GM21723 (cell line): Measurements from ENCODE around the gene DNAAF5.
"Not testable (repeated sequence)": the region's sequence is repeated elsewhere in the genome, so short reads cannot be mapped to it uniquely, and the experiment has no call there.

ENCODE experiments used
- ATAC-seq: cut with Tn5 transposase; IDR thresholded peaks from one replicate; pipeline ENCODE4 v1.9.1; 2021; ENCODE audit warnings: mild to moderate bottlenecking, moderate library complexity; ENCODE audit not compliant: unreplicated experiment

Gene DNAAF5

GRCh38 chr7:745431-746154 lies 19.1 kb downstream of the DNAAF5 start:
- no peak for ATAC-seq

- no peak for ATAC-seq
Measured at GRCh38 chr7:746155-747061, 19.9 kb downstream of the DNAAF5 start.

GRCh38 chr7:747186-747585 lies 20.7 kb downstream of the DNAAF5 start:
- no peak for ATAC-seq

GRCh38 chr7:748446-748845 lies 21.9 kb downstream of the DNAAF5 start:
- no peak for ATAC-seq

DNA sequence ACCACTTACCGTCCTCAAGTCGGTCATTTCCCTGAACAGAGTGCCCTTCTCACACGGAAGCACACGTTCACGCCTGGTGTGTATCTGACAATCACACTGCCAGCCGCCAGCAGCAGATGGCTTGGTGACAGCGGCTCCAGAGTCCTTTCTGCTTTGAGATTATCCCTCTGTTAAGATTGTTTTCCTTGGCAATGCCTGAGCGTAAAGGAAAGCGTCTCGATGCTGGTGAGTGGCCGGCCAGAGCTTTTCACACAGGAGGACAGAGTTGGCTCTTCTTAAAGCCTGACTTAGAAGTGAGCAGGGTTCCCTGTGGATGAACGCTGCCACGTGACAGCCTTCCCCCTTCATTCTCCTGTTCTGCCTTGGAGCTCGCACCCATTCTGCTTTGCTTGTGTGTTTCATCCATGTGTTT lies 22.6 kb downstream of the DNAAF5 start:
- ATAC-seq = no peak

- no peak for ATAC-seq
Measured at GRCh38 chr7:750111-750905, 23.8 kb downstream of the DNAAF5 start.

- ATAC-seq = no peak
Measured at GRCh38 chr7:751826-752225, 25.3 kb downstream of the DNAAF5 start.

DNA sequence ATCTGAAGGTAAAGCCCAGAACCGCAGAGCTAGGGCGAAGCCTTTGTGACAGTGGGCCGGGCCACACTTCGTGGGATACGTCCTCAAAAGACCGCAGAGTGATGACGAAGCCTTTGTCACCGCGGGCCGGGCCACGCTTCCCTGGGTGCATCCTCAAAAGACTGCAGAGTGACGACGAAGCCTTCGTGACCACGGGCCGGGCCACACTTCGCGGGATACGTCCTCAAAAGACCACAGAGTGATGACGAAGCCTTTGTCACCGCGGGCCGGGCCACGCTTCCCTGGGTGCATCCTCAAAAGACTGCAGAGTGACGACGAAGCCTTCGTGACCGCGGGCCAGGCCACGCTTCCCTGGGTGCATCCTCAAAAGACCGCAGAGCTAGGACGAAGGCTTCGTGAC lies 25.8 kb downstream of the DNAAF5 start:
- ATAC-seq = not testable (repeated sequence)

DNA sequence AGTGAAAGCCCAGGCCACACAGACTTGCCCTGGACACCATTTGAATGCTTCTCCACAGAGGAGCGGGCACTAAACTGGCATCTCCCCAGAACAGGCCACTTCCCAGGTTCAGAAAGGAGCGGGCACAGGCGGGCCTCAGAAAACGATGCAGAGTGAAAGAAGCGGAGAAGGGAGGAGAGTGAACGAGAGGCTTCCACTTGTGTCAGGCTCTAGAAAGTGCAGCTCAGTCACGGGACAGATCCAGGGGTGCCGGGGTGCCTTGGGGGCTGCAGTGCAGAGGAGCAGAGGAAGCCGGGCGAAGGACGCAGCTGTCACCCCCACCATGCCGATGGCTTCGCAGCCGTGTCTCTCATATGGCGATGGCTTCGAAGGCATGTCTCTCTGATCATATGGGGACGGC lies 26.7 kb downstream of the DNAAF5 start:
- no peak for ATAC-seq

- ATAC-seq = no peak
Measured at GRCh38 chr7:754531-755412, 28.3 kb downstream of the DNAAF5 start.

DNA sequence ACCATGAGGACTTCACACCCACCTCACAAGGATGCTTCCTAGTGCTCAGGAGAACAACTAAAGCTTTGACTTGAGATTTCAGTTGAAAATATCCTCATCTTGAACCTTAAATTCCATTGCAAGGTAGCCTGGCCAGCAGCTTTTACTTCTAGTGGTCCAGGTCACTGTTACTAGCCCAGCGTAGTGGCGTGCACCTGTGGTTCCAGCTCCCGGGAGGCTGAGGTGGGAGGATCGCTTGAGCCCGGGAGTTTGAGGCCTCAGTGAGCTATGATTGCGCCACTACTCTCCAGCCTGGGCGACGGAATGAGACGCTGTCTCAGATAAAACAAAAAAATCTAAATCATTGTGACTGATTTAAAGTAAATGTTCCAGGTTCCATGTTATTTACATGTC lies 28.9 kb downstream of the DNAAF5 start:
- ATAC-seq = no peak

GRCh38 chr7:756231-756927 lies 29.9 kb downstream of the DNAAF5 start:
- no peak for ATAC-seq

DNA sequence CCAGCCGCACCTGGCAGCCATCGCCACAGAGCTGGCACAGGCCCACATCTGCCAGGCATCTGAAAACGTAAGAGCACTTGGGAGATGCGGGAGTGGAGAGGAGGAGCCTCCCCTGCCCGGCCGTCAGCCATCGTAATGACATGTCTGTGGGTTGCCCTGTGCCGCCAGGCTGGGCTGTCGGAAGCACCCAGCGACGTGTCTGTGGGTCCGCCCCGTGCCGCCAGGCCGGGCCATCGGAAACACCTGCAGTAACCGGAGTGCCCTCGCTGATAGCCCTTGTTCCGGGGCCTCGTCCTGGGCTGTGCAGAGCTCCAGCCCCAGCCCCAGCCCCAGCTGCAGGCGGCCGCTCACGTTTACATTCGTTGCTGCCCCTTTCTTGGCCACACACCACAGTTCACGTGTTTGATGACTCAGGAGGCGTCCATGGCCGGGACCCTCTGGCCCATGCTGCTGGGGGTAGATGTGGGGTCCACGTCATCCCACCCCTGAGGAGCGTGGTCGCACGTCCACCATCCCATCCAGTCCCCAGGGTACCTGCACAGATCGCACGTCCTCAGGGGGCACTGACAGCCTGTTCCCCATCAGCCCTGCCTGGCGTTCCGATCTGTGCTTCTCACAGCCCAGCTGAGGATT lies 30.5 kb downstream of the DNAAF5 start:
- no peak for ATAC-seq

- ATAC-seq = no peak
Measured at GRCh38 chr7:757741-758163, 31.3 kb downstream of the DNAAF5 start.

GRCh38 chr7:759569-759968 lies 33.1 kb downstream of the DNAAF5 start:
- no peak for ATAC-seq

DNA sequence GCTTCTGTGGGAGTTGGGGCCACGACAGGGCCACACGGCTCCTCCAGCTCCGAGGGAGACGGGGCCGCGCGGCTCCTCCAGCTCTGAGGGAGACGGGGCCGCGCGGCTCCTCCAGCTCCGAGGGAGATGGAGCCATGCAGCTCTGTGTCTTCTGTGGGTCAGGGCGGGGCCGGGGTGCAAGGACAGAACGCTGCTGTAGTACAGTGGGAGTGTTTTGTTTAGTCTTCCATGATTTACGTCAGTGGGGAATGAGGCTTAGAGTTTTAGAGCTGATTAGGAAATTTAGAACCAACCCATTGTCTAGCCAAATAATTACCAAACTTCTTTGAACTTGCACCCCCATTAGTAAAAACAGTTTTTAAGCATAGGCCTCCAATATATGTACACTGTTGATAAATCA lies 33.5 kb downstream of the DNAAF5 start:
- no peak for ATAC-seq

GRCh38 chr7:761101-761500 lies 34.6 kb downstream of the DNAAF5 start:
- no peak for ATAC-seq

DNA sequence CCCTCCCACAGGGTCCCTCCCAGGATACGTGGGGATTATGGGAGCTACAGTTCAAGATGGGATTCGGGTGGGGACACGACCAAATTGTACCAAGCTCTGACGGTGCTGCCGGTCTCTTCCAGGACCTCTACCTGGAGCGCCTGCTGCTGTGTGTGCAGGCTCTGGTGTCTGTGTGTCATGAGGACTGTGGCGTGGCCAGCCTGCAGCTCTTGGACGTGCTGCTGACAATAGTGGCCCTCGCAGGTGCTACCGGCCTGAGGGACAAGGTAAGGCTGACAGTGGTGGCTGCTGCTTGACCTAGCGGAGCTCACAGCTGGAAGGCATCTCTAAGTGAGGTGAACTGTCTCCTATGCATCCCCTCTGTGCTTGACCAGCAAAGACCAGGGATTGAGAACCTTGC lies 35.1 kb downstream of the DNAAF5 start:
- ATAC-seq = no peak

- no peak for ATAC-seq
Measured at GRCh38 chr7:762885-763284, 36.4 kb downstream of the DNAAF5 start.
